GM10266 (cell line): ENCODE data around the gene CYSLTR1.

Experiments
- DNase-seq: peaks from one replicate; pipeline ENCODE4 v3.0.0; 2012; ENCODE audit errors: extremely low spot score
- CTCF ChIP-seq: IDR thresholded peaks from 2 replicates; pipeline ENCODE4 v1.5.1; 2012; ENCODE audit warnings: mild to moderate bottlenecking, low read depth; ENCODE audit not compliant: control insufficient read depth, insufficient read depth; ENCODE audit errors: missing control alignments

The CYSLTR1 gene, protein sequence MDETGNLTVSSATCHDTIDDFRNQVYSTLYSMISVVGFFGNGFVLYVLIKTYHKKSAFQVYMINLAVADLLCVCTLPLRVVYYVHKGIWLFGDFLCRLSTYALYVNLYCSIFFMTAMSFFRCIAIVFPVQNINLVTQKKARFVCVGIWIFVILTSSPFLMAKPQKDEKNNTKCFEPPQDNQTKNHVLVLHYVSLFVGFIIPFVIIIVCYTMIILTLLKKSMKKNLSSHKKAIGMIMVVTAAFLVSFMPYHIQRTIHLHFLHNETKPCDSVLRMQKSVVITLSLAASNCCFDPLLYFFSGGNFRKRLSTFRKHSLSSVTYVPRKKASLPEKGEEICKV

GRCh38 chrX:78327370-78328086, at the start of gene CYSLTR1:
CYSLTR1 (minus strand) TSS chrX:78327611; CDS start chrX:78273746, 53,865 bp downstream.
- DNase-seq, result no peak

GRCh38 chrX:78377186-78377585, 49.8 kb upstream of the CYSLTR1 start:
- no peak for TF ChIP-seq CTCF
- no peak for DNase-seq

More at GRCh38 chrX:78327370-78328086, at the start of gene CYSLTR1:
- no peak for TF ChIP-seq CTCF

DNA sequence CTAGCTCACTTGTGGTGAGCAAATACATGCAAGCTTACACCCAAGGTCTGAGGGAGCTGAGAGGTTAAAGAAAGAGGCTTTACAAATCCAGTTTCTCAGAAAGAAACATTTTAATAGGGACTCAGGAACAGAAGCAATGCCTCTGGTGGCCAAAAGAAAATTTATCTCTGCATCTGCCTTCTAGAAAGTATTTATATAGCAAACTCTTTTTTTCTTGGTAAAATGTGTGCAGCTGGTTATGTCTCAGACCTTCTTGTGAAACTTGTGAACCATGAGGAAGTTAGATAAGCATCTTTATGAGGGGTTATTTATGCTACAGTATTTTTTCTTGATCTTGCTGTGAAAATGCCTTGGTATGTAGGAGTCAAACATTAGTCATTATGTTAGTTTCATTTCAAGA, 48.5 kb upstream of the CYSLTR1 start:
- no peak for TF ChIP-seq CTCF
- no peak for DNase-seq

DNA sequence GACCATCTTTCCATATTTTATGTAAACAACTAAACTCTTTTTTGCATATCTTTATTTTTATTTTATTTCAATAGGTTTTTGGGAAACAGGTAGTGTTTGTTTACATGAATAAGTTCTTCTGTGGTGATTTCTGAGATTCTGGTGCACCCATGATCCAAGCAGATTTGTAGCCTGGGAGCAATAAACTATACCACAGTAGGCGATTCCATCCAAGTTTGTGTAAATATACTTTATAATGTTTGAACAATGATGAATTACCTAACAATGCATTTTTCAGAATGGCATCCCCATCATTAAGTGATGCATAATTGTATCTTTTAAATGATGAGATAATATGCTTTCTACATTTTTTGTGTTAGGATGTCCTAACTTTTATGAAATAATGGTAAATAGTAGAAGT, 39.2 kb upstream of the CYSLTR1 start:
- TF ChIP-seq CTCF, result no peak
- DNase-seq, result no peak

DNA sequence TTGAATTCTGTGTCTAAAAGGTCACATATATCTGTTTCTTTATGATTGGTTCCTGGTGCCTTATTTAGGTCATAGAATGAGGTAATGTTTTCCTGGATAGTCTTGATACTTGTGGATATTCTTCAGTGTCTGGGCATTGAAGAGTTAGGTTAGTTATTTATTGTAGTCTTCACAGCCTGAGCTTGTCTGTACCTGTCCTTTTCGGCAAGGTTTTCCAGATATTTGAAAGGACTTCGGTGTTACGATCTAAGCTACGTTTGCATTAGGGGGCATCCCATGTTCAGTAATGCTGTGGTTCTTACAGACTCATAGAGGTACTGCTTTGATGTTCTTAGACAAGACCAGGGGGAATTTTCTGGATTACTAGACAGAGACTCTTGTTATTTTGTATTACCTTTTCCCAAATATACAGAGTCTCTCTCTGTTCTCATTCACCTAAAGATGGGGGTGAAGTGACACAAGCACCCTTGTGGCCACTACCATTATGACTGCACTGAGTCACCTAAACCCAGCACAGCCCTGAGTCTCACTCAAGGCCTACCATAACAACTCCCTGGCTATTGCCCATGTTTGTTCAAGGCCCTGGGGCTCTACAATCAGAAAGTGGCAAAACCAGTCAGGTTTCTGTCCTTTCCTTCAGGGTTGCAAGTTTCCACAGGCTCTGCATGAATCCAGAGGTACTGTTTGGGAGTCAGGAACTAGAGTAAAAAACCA, 30.1 kb upstream of the CYSLTR1 start:
- TF ChIP-seq CTCF, result no peak
- DNase-seq, result no peak

GRCh38 chrX:78333521-78333920, 6.1 kb upstream of the CYSLTR1 start:
- no peak for TF ChIP-seq CTCF
- peak; percentile 18 for DNase-seq

DNA sequence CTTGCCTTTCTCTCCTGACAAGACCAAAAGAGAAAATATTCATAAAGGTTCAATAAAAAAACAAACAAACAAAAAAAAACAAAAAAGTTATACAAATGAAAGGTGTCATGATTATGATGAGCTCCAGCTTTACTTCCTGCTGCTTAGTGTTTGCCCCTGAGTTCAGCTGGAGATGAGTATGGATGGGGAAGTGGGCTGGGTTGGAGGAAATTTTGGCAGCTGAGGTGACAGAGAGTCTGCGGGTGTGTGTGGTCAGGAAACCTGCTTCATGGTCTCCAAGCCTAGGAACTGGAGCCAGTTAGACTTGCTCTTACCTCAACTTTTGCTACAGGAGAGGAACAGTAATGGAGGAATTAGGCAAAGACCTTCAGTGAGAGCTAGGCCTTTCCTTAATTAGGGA, 4.3 kb upstream of the CYSLTR1 start:
- DNase-seq, result no peak
- no peak for TF ChIP-seq CTCF
